ENCODE data around the gene MTERF2.

MTERF2 gene

GRCh38 chr12:106987846-106988245 lies 900 bp upstream of the MTERF2 start:
- no peak for FAIRE-seq
- TF ChIP-seq, protein P1, sequence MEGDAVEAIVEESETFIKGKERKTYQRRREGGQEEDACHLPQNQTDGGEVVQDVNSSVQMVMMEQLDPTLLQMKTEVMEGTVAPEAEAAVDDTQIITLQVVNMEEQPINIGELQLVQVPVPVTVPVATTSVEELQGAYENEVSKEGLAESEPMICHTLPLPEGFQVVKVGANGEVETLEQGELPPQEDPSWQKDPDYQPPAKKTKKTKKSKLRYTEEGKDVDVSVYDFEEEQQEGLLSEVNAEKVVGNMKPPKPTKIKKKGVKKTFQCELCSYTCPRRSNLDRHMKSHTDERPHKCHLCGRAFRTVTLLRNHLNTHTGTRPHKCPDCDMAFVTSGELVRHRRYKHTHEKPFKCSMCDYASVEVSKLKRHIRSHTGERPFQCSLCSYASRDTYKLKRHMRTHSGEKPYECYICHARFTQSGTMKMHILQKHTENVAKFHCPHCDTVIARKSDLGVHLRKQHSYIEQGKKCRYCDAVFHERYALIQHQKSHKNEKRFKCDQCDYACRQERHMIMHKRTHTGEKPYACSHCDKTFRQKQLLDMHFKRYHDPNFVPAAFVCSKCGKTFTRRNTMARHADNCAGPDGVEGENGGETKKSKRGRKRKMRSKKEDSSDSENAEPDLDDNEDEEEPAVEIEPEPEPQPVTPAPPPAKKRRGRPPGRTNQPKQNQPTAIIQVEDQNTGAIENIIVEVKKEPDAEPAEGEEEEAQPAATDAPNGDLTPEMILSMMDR (IDR thresholded peaks at IDR 0.05; ENCODE audit: insufficient read depth, missing control alignments) = no peak

DNA sequence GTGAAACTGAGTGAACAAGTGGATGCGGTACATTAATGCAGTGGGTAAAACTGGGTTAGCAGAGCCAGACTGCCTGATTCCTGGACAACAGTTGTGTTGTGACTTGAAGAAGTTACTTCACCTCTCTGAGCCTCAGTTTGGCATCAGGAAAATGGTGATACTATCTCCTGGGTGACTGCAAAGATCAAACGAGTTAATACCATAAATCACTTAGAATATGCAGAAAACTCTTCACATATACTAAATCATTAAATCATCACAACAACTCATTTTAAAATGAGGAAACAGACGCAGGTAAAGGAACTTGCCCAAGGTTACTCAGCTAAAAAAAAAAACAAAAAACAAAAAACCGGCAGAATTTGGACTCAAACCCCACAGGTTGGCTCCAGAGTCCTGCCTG lies 811 bp downstream of the MTERF2 start:
- TF ChIP-seq, protein P1 (IDR thresholded peaks at IDR 0.05; ENCODE audit: insufficient read depth, missing control alignments) = no peak
- DNase-seq (ENCODE audit: insufficient read length, low spot score) (no peak), FAIRE-seq (no peak)

More at GRCh38 chr12:106987846-106988245, 900 bp upstream of the MTERF2 start:
- no peak for DNase-seq (ENCODE audit: insufficient read length, low spot score)

DNA sequence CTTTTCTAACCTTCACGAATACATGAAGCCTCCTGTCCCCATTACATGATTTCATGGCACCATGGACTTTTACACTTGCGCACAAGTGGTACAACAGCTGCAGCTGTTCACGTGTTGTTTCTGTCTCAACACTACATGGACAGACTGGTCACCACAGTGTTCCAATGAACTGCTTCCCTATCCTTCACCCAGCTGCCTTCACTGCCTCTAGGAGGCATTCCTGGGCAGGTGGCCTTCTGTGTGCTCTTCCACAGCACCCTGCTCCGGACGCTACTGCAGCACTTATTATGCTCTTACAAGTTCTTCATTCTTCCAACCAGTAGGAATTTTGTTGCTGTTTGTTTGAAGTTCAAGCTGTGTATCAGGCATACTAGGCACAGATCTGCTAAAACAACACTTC lies 1.5 kb downstream of the MTERF2 start:
- no peak for FAIRE-seq
- TF ChIP-seq, protein P1 (IDR thresholded peaks at IDR 0.05; ENCODE audit: insufficient read depth, missing control alignments) = no peak
- no peak for DNase-seq (ENCODE audit: insufficient read length, low spot score)

DNA sequence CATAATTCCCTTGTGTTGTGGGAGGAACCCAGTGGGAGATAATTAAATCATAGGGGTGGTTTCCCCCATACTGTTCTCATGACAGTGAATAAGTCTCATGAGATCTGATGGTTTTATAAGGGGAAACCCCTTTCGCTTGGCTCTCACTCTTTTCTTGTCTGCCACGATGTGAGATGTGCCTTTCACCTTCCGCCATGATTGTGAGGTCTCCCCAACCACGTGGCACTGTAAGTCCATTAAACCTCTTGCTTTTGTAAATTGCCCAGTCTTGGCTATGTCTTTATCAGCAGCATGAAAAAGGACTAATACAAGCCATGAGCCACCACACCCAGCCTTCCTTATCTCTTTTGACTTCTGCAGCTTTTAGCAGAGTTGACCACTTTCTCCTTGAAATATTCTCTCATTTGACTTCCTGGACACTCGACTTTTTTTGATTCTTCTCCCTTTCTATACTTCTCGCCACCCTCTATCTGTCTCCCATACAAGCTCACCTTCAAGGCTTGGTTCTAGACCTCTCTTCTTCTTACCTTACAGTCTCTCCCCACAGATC lies 2.3 kb downstream of the MTERF2 start:
- DNase-seq (ENCODE audit: insufficient read length, low spot score) (no peak), FAIRE-seq (no peak)
- TF ChIP-seq, protein P1 (IDR thresholded peaks at IDR 0.05; ENCODE audit: insufficient read depth, missing control alignments) = no peak

- no peak for DNase-seq (ENCODE audit: insufficient read length, low spot score)
- TF ChIP-seq, protein P1 (IDR thresholded peaks at IDR 0.05; ENCODE audit: insufficient read depth, missing control alignments) = no peak
- no peak for FAIRE-seq
Observed at GRCh38 chr12:106982229-106982628, 4.7 kb downstream of the MTERF2 start.

DNA sequence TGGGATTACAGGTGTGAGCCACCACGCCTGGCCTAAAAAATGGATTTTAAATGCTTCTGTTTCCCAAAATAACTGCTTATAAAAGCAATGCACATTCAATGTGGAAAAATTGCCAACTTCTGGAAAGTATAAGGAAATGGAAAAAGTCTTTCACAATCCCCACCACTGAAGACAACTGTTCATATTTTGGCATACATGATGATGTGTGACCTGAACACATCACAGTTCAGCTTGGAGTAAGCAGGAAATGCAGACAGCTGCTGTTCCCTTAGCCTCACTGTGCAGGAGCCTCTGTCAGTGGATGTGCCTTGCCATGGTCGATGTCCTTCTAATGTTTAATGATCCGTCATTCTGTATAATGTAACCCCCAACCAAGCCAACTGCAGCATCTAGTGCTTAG lies 5.2 kb downstream of the MTERF2 start:
- TF ChIP-seq, protein P1 (IDR thresholded peaks at IDR 0.05; ENCODE audit: insufficient read depth, missing control alignments) = no peak
- FAIRE-seq (no peak), DNase-seq (ENCODE audit: insufficient read length, low spot score) (no peak)

DNA sequence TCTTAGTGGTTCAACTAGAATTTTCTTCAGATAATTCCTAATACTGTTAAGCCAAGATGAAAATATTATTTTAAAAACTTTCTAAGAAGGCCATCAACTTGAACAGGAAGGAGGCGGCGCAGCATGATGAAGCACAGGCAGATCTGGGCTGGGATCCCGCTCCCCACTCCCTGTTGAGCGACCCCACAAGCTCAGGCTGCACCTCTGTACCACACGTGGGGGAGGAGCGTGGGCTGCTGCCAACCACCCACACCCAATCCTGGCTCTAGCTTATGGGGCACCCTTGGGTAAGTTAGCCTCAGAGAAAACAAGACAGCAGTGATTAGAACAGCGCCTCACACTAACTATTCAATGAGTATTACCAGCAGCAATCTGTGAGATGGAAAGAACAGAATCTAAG lies 6.0 kb downstream of the MTERF2 start:
- no peak for FAIRE-seq
- no peak for DNase-seq (ENCODE audit: insufficient read length, low spot score)
- TF ChIP-seq, protein P1 (IDR thresholded peaks at IDR 0.05; ENCODE audit: insufficient read depth, missing control alignments) = no peak

Measured in D721Med (cell line).